IPS DF 6.9 (cell line): ENCODE results near the gene MBIP.
A peak's percentile ranks its signal among the peaks of the same experiment; 100 is the strongest.
"Not testable (repeated sequence)": the region's sequence is repeated elsewhere in the genome, so short reads cannot be mapped to it uniquely, and the experiment has no call there.

Experiments
- DNase-seq: peaks from one replicate; pipeline ENCODE4 v3.0.0-alpha.2; 2013; ENCODE audit warnings: low read depth, low spot score
- H3K27ac ChIP-seq: one replicate; pipeline ENCODE4 v1.5.1; 2013; ENCODE audit warnings: low read length, control low read depth
- H3K27me3 ChIP-seq: 2 replicates; pipeline ENCODE4 v1.6.1; 2013; ENCODE audit warnings: mild to moderate bottlenecking, low read length; ENCODE audit not compliant: control insufficient read depth, insufficient read depth
- H3K36me3 ChIP-seq: 2 replicates; pipeline ENCODE4 v1.6.1; 2013; ENCODE audit warnings: low read length; ENCODE audit not compliant: control insufficient read depth, insufficient read depth
- H3K4me1 ChIP-seq: 2 replicates; pipeline ENCODE4 v1.6.1; 2013; ENCODE audit warnings: low read length; ENCODE audit not compliant: control insufficient read depth, insufficient read depth
- H3K4me3 ChIP-seq: 2 replicates; pipeline ENCODE4 v1.5.1; 2013; ENCODE audit warnings: mild to moderate bottlenecking, low read length
- H3K9me3 ChIP-seq: 2 replicates; pipeline ENCODE4 v1.6.1; 2013; ENCODE audit warnings: low read length, inconsistent platforms; ENCODE audit not compliant: control insufficient read depth, insufficient read depth
- WGBS: extraction: QIAGEN DNeasy Blood & Tissue Kit; methylation state at CpG from one replicate; pipeline ENCODE4 v1.1.7; 2013; ENCODE audit warnings: mixed read lengths, missing lambda C conversion rate; ENCODE audit not compliant: insufficient read length, insufficient coverage; 5-methylcytosine and 5-hydroxymethylcytosine counted together

Gene MBIP

GRCh38 chr14:36320200-36320896 is at the start of gene MBIP:
TSS of gene MBIP (minus strand) at chr14:36320637. CDS start at chr14:36320588, 49 bp downstream.
- WGBS: no CpG with 5 or more reads among the region's 35 CpGs
- Histone ChIP-seq H3K27me3 (no peaks in the 10 kb centered on the region), H3K4me3 (peak within 1 kb of the TSS; percentile 96), H3K9me3 (no peaks in the 10 kb centered on the region), H3K27ac (no peak within 1 kb of the TSS), H3K4me1 (no peaks in the 10 kb centered on the region), H3K36me3 (no peaks in the 10 kb centered on the region)
- peak; percentile 97 for DNase-seq

- DNase-seq: no peak
- Histone ChIP-seq H3K4me3 (no peak overlapping the region), H3K4me1 (no peaks in the 10 kb centered on the region), H3K27me3 (no peaks in the 10 kb centered on the region), H3K36me3 (no peaks in the 10 kb centered on the region), H3K9me3 (no peaks in the 10 kb centered on the region), H3K27ac (no peak overlapping the region)
- no CpG with 5 or more reads among the region's 6 CpGs for WGBS
These were observed 47.7 kb upstream of the MBIP start for GRCh38 chr14:36367985-36368774.

GRCh38 chr14:36365766-36366165 is 45.3 kb upstream of the MBIP start:
- Histone ChIP-seq H3K27ac (no peak overlapping the region), H3K4me1 (no peaks in the 10 kb centered on the region), H3K36me3 (no peaks in the 10 kb centered on the region), H3K4me3 (no peak overlapping the region), H3K9me3 (no peaks in the 10 kb centered on the region), H3K27me3 (no peaks in the 10 kb centered on the region)
- no peak for DNase-seq
- WGBS: no CpG with 5 or more reads among the region's 2 CpGs

GRCh38 chr14:36363704-36364103 is 43.3 kb upstream of the MBIP start:
- Histone ChIP-seq H3K4me3 (no peak overlapping the region), H3K9me3 (no peaks in the 10 kb centered on the region), H3K27ac (no peak overlapping the region), H3K36me3 (no peaks in the 10 kb centered on the region), H3K4me1 (no peaks in the 10 kb centered on the region), H3K27me3 (no peaks in the 10 kb centered on the region)
- no CpG with 5 or more reads among the region's 2 CpGs for WGBS
- no peak for DNase-seq

GRCh38 chr14:36362648-36363047 is 42.2 kb upstream of the MBIP start:
- H3K4me3 ChIP-seq: no peak overlapping the region
- H3K9me3 ChIP-seq: no peaks in the 10 kb centered on the region
- H3K4me1 ChIP-seq: no peaks in the 10 kb centered on the region
- no CpG with 5 or more reads among the region's 3 CpGs for WGBS
- no peaks in the 10 kb centered on the region for H3K36me3 ChIP-seq
- no peak overlapping the region for H3K27ac ChIP-seq
- no peak for DNase-seq
- no peaks in the 10 kb centered on the region for H3K27me3 ChIP-seq

- no CpG with 5 or more reads among the region's 2 CpGs for WGBS
These were observed 40.9 kb upstream of the MBIP start for GRCh38 chr14:36361210-36361853.

GRCh38 chr14:36356862-36357261 is 36.4 kb upstream of the MBIP start:
- Histone ChIP-seq H3K27ac (no peak overlapping the region), H3K4me1 (no peaks in the 10 kb centered on the region), H3K27me3 (no peaks in the 10 kb centered on the region; the same call in 1 of the 2 replicates), H3K4me3 (no peak overlapping the region), H3K36me3 (no peaks in the 10 kb centered on the region), H3K9me3 (no peaks in the 10 kb centered on the region)
- WGBS: no CpG with 5 or more reads among the region's 1 CpG
- no peak for DNase-seq

More at GRCh38 chr14:36361210-36361853, 40.9 kb upstream of the MBIP start:
- no peaks in the 10 kb centered on the region for H3K9me3 ChIP-seq
- no peaks in the 10 kb centered on the region for H3K36me3 ChIP-seq
- no peak overlapping the region for H3K27ac ChIP-seq
- no peak for DNase-seq
- H3K4me3 ChIP-seq: no peak overlapping the region
- H3K27me3 ChIP-seq: no peaks in the 10 kb centered on the region
- H3K4me1 ChIP-seq: no peaks in the 10 kb centered on the region

- DNase-seq: no peak
- Histone ChIP-seq H3K4me1 (no peaks in the 10 kb centered on the region), H3K27ac (no peak overlapping the region), H3K4me3 (no peak overlapping the region), H3K36me3 (no peaks in the 10 kb centered on the region), H3K27me3 (no peaks in the 10 kb centered on the region), H3K9me3 (no peaks in the 10 kb centered on the region)
- WGBS: no CpG with 5 or more reads among the region's 2 CpGs
These were observed 25.6 kb upstream of the MBIP start for GRCh38 chr14:36346052-36346451.

GRCh38 chr14:36344211-36344610 is 23.8 kb upstream of the MBIP start:
- H3K4me1 ChIP-seq: no peaks in the 10 kb centered on the region
- no peak overlapping the region for H3K27ac ChIP-seq
- H3K4me3 ChIP-seq: no peak overlapping the region
- H3K27me3 ChIP-seq: no peaks in the 10 kb centered on the region
- no peaks in the 10 kb centered on the region for H3K36me3 ChIP-seq
- no CpG with 5 or more reads among the region's 2 CpGs for WGBS
- DNase-seq: no peak
- H3K9me3 ChIP-seq: no peaks in the 10 kb centered on the region

GRCh38 chr14:36341811-36342210 is 21.4 kb upstream of the MBIP start:
- no CpG with 5 or more reads among the region's 5 CpGs for WGBS
- not testable (repeated sequence) for H3K4me1 ChIP-seq

More at GRCh38 chr14:36341811-36342210, 21.4 kb upstream of the MBIP start:
- not testable (repeated sequence) for H3K4me3 ChIP-seq, H3K27ac ChIP-seq, H3K27me3 ChIP-seq, DNase-seq, H3K36me3 ChIP-seq, H3K9me3 ChIP-seq
